GM19099 (cell line): ENCODE measurements around the gene SHKBP1.
A peak's percentile ranks its signal among the peaks of the same experiment; 100 is the strongest.

Source experiments
- POLR2A ChIP-seq: IDR thresholded peaks from 3 replicates; pipeline ENCODE4 v1.6.1; 2011; ENCODE audit warnings: low read depth; ENCODE audit not compliant: insufficient read length; ENCODE audit errors: extremely low read depth

SHKBP1 gene

GRCh38 chr19:40576585-40577451 is at the start of gene SHKBP1:
Gene SHKBP1 (plus strand): TSS chr19:40576873. CDS start chr19:40576900, 27 bp downstream.
- peak; percentile 76 for TF ChIP-seq POLR2A

GRCh38 chr19:40528078-40528477 is 48.6 kb upstream of the SHKBP1 start:
- TF ChIP-seq POLR2A: no peak

- no peak for TF ChIP-seq POLR2A
These were observed 48.1 kb upstream of the SHKBP1 start for GRCh38 chr19:40528533-40529092.

- no peak for TF ChIP-seq POLR2A
These were observed 47.3 kb upstream of the SHKBP1 start for GRCh38 chr19:40529093-40529954.

GRCh38 chr19:40530091-40530901 is 46.4 kb upstream of the SHKBP1 start:
- no peak for TF ChIP-seq POLR2A

- no peak for TF ChIP-seq POLR2A
These were observed 43.2 kb upstream of the SHKBP1 start for GRCh38 chr19:40533508-40533907.

- TF ChIP-seq POLR2A: no peak
These were observed 42.5 kb upstream of the SHKBP1 start for GRCh38 chr19:40534148-40534547.

- TF ChIP-seq POLR2A: no peak
These were observed 37.6 kb upstream of the SHKBP1 start for GRCh38 chr19:40539070-40539469.

GRCh38 chr19:40542202-40542859 is 34.3 kb upstream of the SHKBP1 start:
- no peak for TF ChIP-seq POLR2A

- no peak for TF ChIP-seq POLR2A
These were observed 33.6 kb upstream of the SHKBP1 start for GRCh38 chr19:40543029-40543597.

GRCh38 chr19:40547836-40548235 is 28.8 kb upstream of the SHKBP1 start:
- no peak for TF ChIP-seq POLR2A

GRCh38 chr19:40549007-40549708 is 27.5 kb upstream of the SHKBP1 start:
- TF ChIP-seq POLR2A: no peak

- no peak for TF ChIP-seq POLR2A
These were observed 25.7 kb upstream of the SHKBP1 start for GRCh38 chr19:40550951-40551350.
